ENCODE results near the gene FBXO42. TPM values are rescaled to one million over a fixed set of nuclear protein-coding genes. Genes with fewer than 3 reads are reported as not detected.
A peak's percentile ranks its signal among the peaks of the same experiment; 100 is the strongest.

The FBXO42 gene
- total RNA-seq, 2 donors from 2014 or later = 17.6 to 20.0 TPM

DNA sequence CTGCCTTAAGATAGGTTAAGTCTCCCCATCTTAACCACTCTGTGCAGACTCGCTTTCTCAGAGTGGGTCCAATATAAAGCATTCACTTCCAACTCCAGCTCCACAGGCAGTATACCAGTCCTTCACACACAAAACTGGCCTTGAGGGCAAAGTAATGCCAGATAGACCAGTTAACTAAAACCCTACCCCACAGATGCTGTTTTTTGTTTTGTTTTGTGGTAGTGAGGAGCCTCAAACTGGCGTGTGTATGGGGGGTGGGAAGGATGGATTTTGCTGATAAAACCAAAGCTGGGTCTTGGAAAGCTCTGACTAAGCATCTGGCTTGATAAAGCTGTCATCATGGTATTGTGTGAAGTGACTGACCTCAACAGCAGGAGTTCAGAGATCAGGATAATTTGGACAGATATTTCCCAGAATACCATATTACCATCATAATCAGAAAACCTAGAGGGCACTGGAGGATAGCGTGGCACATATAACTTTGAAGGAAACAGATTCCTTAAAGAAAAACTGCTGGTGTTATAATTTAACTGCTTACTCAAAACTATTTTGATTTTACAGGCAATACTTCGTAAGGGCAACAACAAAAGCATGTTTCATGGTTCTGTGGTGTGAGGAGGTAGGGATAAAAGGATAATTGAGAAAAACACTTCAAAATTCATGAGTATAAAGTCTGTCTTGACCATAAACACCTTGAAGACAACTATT, 85.7 kb downstream of the FBXO42 start:
- H3K36me3 Mint-ChIP-seq (ENCODE audit: low read depth) = peaks cover 7% of the 10 kb centered on the region
- H3K27me3 ChIP-seq (ENCODE audit: control insufficient read depth, insufficient read depth, low read length, poor library complexity, severe bottlenecking) = no peaks in the 10 kb centered on the region
- no peak overlapping the region for H3K27ac ChIP-seq (ENCODE audit: low read depth, low read length)
- H3K27ac Mint-ChIP-seq = no peak overlapping the region
- H3K27me3 Mint-ChIP-seq (ENCODE audit: insufficient read depth) = no peaks in the 10 kb centered on the region
- no peak overlapping the region for H3K4me3 ChIP-seq (ENCODE audit: low read length)
- peaks cover 3% of the 10 kb centered on the region for H3K4me1 ChIP-seq (ENCODE audit: control insufficient read depth, insufficient read depth, low read length)
- no peak overlapping the region for H3K4me3 Mint-ChIP-seq
- no peaks in the 10 kb centered on the region for H3K36me3 ChIP-seq (ENCODE audit: control insufficient read depth, insufficient read depth, low read length)
- no peak overlapping the region for H3K9ac ChIP-seq (ENCODE audit: extremely low read depth, low read length, poor library complexity, severe bottlenecking)
- H3K4me1 Mint-ChIP-seq = peaks cover 21% of the 10 kb centered on the region
- no peaks in the 10 kb centered on the region for H3K9me3 ChIP-seq (ENCODE audit: control insufficient read depth, low read length)
- TF ChIP-seq, protein P1, sequence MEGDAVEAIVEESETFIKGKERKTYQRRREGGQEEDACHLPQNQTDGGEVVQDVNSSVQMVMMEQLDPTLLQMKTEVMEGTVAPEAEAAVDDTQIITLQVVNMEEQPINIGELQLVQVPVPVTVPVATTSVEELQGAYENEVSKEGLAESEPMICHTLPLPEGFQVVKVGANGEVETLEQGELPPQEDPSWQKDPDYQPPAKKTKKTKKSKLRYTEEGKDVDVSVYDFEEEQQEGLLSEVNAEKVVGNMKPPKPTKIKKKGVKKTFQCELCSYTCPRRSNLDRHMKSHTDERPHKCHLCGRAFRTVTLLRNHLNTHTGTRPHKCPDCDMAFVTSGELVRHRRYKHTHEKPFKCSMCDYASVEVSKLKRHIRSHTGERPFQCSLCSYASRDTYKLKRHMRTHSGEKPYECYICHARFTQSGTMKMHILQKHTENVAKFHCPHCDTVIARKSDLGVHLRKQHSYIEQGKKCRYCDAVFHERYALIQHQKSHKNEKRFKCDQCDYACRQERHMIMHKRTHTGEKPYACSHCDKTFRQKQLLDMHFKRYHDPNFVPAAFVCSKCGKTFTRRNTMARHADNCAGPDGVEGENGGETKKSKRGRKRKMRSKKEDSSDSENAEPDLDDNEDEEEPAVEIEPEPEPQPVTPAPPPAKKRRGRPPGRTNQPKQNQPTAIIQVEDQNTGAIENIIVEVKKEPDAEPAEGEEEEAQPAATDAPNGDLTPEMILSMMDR (conservative IDR thresholded peaks at IDR 0.05) = no peak
- no peak for DNase-seq
- no peaks in the 10 kb centered on the region for H3K9me3 Mint-ChIP-seq
- 90 to 100% methylated on average over 1 to 4 of the region's 4 CpGs for WGBS, 2 experiments (ENCODE audit: insufficient coverage in 1 of 2, insufficient read length in 1 of 2)

DNA sequence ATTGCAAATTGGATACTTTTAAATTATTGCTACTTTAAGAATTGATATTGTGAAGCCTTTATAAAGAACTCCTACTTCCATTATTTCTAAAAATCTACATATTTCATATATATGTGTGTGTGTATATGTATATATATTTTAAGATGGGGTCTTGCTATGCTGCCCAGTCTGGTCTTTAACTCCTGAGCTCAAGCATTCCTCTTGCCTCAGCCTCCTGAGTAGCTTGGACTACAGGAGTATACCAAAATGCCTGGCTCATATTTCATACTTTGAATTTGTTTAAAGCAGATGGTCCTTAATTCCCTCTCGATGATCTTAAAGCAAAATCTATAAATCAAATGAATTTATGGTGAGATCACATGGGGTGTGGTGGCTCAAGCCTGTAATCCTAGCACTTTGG, 90.2 kb downstream of the FBXO42 start:
- Mint-ChIP-seq H3K36me3 (ENCODE audit: low read depth) (peaks cover 2% of the 10 kb centered on the region), H3K4me3 (no peak overlapping the region)
- no peak overlapping the region for H3K4me3 ChIP-seq (ENCODE audit: low read length)

DNA sequence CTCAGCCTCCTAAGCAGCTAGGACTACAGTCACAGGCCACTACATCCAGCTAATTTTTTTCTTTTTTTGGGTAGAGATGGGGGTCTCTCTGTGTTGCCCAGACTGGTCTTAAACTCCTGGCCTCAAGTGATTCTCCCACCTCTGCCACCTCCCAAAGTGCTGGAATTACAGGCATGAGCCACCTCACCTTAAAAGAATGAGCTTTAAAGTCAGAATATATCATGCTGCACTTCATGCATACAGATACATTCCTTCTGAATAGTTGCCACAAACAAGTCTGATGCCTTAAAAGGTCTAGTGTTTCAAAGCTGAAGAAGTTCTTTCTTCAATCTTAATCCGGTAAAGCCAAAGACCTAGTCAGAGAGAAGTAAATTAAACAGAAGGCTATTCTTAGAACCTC, 91.5 kb downstream of the FBXO42 start:
- 87% methylated on average over 1 of the region's 1 CpG; no CpG with 5 or more reads in 1 of the 2 experiments for WGBS, 2 experiments (ENCODE audit: insufficient coverage in 1 of 2, insufficient read length in 1 of 2)

More for the DNA sequence above, 90.2 kb downstream of the FBXO42 start:
- Mint-ChIP-seq H3K27ac (no peak overlapping the region), H3K27me3 (ENCODE audit: insufficient read depth) (no peaks in the 10 kb centered on the region), H3K9me3 (no peaks in the 10 kb centered on the region), H3K4me1 (peaks cover 7% of the 10 kb centered on the region)
- Histone ChIP-seq H3K9ac (ENCODE audit: extremely low read depth, low read length, poor library complexity, severe bottlenecking) (no peak overlapping the region), H3K4me1 (ENCODE audit: control insufficient read depth, insufficient read depth, low read length) (peaks cover 3% of the 10 kb centered on the region), H3K27ac (ENCODE audit: low read depth, low read length) (no peak overlapping the region), H3K9me3 (ENCODE audit: control insufficient read depth, low read length) (no peaks in the 10 kb centered on the region), H3K27me3 (ENCODE audit: control insufficient read depth, insufficient read depth, low read length, poor library complexity, severe bottlenecking) (no peaks in the 10 kb centered on the region), H3K36me3 (ENCODE audit: control insufficient read depth, insufficient read depth, low read length) (no peaks in the 10 kb centered on the region)
- TF ChIP-seq, protein P1 (conservative IDR thresholded peaks at IDR 0.05) = no peak
- WGBS, 2 experiments (ENCODE audit: insufficient coverage in 1 of 2, insufficient read length in 1 of 2) = 88% methylated on average over 1 of the region's 1 CpG; no CpG with 5 or more reads in 1 of the 2 experiments
- no peak for DNase-seq

More for the DNA sequence above, 91.5 kb downstream of the FBXO42 start:
- H3K27me3 Mint-ChIP-seq (ENCODE audit: insufficient read depth) = no peaks in the 10 kb centered on the region
- H3K4me3 Mint-ChIP-seq = no peak overlapping the region
- TF ChIP-seq, protein P1 (conservative IDR thresholded peaks at IDR 0.05) = no peak
- no peak overlapping the region for H3K27ac Mint-ChIP-seq
- Histone ChIP-seq H3K4me3 (ENCODE audit: low read length) (no peak overlapping the region), H3K4me1 (ENCODE audit: control insufficient read depth, insufficient read depth, low read length) (no peaks in the 10 kb centered on the region), H3K36me3 (ENCODE audit: control insufficient read depth, insufficient read depth, low read length) (peaks cover 8% of the 10 kb centered on the region), H3K27me3 (ENCODE audit: control insufficient read depth, insufficient read depth, low read length, poor library complexity, severe bottlenecking) (no peaks in the 10 kb centered on the region), H3K9me3 (ENCODE audit: control insufficient read depth, low read length) (no peaks in the 10 kb centered on the region), H3K9ac (ENCODE audit: extremely low read depth, low read length, poor library complexity, severe bottlenecking) (no peak overlapping the region), H3K27ac (ENCODE audit: low read depth, low read length) (no peak overlapping the region)
- no peaks in the 10 kb centered on the region for H3K9me3 Mint-ChIP-seq
- H3K36me3 Mint-ChIP-seq (ENCODE audit: low read depth) = peaks cover 7% of the 10 kb centered on the region
- H3K4me1 Mint-ChIP-seq = no peaks in the 10 kb centered on the region
- DNase-seq = peak; percentile 59
